MCF 10A (cell line): ENCODE measurements around the gene DIS3. TPM values are rescaled to one million over a fixed set of nuclear protein-coding genes. Genes with fewer than 3 reads are reported as not detected.

ENCODE experiments used
- BruUV-seq: library from RNA; stranded (reverse); fragments of 400-500 nt; replicated peaks from 2 replicates; lab custom pipeline; 2021; lab: Mats Ljungman, UMichigan
- CTCF ChIA-PET: fragments of 300-600 bp; sonication (Branson Sonifier 250); formaldehyde crosslinking; extraction: SDS; loops from one replicate; lab custom pipeline; 2021; ENCODE audit warnings: antibody characterized with exemption, inconsistent platforms; lab: Yijun Ruan, JAX
- POLR2A ChIA-PET: fragments of 300-600, 350-650 bp; sonication (Branson Sonifier 250); formaldehyde crosslinking; extraction: SDS; loops from one replicate; lab custom pipeline; 2020; ENCODE audit warnings: antibody characterized with exemption, inconsistent platforms; lab: Yijun Ruan, JAX
- DNase-seq: peaks from one replicate; pipeline ENCODE4 v3.0.0-alpha.2; 2018; ENCODE audit not compliant: unreplicated experiment
- H3K27ac Mint-ChIP-seq: one replicate; pipeline ENCODE4 v1.8.0; 2022; ENCODE audit warnings: mild to moderate bottlenecking, low read depth, mixed read lengths; ENCODE audit not compliant: unreplicated experiment
- H3K27me3 Mint-ChIP-seq: one replicate; pipeline ENCODE4 v1.8.0; 2022; ENCODE audit warnings: mixed read lengths; ENCODE audit not compliant: insufficient read depth, unreplicated experiment
- H3K36me3 Mint-ChIP-seq: one replicate; pipeline ENCODE4 v1.8.0; 2022; ENCODE audit warnings: mild to moderate bottlenecking, moderate library complexity, mixed read lengths; ENCODE audit not compliant: insufficient read depth, unreplicated experiment
- H3K4me1 Mint-ChIP-seq: one replicate; pipeline ENCODE4 v1.8.0; 2022; ENCODE audit warnings: mixed read lengths; ENCODE audit not compliant: insufficient read depth, unreplicated experiment
- H3K4me3 Mint-ChIP-seq: one replicate; pipeline ENCODE4 v1.8.0; 2022; ENCODE audit warnings: mild to moderate bottlenecking, moderate library complexity, mixed read lengths; ENCODE audit not compliant: unreplicated experiment
- H3K9me3 Mint-ChIP-seq: one replicate; pipeline ENCODE4 v1.8.0; 2022; ENCODE audit warnings: mixed read lengths; ENCODE audit not compliant: unreplicated experiment
- CTCF ChIP-seq: fragments of 200-600 bp; IDR thresholded peaks from one replicate; pipeline ENCODE4 v1.8.0; 2022; ENCODE audit warnings: antibody characterized with exemption, mild to moderate bottlenecking; ENCODE audit not compliant: unreplicated experiment
- intact Hi-C: fragments of 100-400 bp; cut with micrococcal nuclease; formaldehyde crosslinking; loops from 2 replicates; pipeline ENCODE4 v1.14.1; 2022
- total RNA-seq: library from RNA; stranded (reverse); gene quantifications from 2 replicates; pipeline ENCODE4 v1.2.3, GENCODE V29; 2022

Gene DIS3
- total RNA-seq, 1 experiment from 2014 or later: 44.4 TPM

DNA sequence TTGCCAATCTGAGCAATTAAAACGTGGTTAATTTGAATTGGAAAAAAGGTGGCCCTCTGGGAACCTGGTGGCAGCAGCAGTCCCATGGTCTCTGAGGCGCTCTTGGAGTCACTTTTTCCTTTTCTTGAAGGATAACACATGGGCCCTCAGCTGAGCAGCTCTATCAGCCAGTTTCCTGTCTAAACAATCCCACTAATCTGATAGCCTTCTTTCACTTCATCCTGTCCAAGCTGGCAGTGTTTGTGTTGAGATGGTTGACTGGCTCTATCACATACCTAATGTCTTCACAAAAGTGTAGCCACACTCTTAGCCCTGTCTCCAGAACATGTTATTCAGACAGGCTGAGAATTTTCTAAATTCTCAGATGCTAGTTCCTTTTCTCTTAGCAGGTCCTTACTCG is 64.9 kb downstream of the DIS3 start:
- no TSS peak for BruUV-seq
- no peak for TF ChIP-seq CTCF
- no peak for DNase-seq
- POLR2A ChIA-PET: interaction anchor here (1.1 kb wide), 1 partner anchor 11 kb away, joined by 4 read pairs; the partner anchor contains the start of genes BORA and MZT1
- no peak overlapping the region for H3K4me3 Mint-ChIP-seq
- H3K36me3 Mint-ChIP-seq: peaks cover 55% of the 10 kb centered on the region
- no peak overlapping the region for H3K27ac Mint-ChIP-seq
- H3K4me1 Mint-ChIP-seq: peaks cover 11% of the 10 kb centered on the region
- CTCF ChIA-PET: no interaction called here
- no peaks in the 10 kb centered on the region for H3K27me3 Mint-ChIP-seq
- intact Hi-C loops: no loop called here
- no peaks in the 10 kb centered on the region for H3K9me3 Mint-ChIP-seq

Other genes with a start within 250 kb of the DIS3 start
- 25.4 and 28.4 TPM in 2 replicates for gene MZT1, start 54.3 kb downstream of the DIS3 start, total RNA-seq
- gene BORA, start 54.0 kb downstream of the DIS3 start, total RNA-seq: 10.5 and 14.1 TPM in 2 replicates
- gene PIBF1, start 233 bp upstream of the DIS3 start, total RNA-seq: 30.4 and 38.4 TPM in 2 replicates